GM21529 (cell line): ENCODE data around the gene OSBP2.

ENCODE experiments used
- ATAC-seq: cut with Tn5 transposase; IDR thresholded peaks from one replicate; pipeline ENCODE4 v1.9.1; 2021; ENCODE audit not compliant: unreplicated experiment

Gene OSBP2

DNA sequence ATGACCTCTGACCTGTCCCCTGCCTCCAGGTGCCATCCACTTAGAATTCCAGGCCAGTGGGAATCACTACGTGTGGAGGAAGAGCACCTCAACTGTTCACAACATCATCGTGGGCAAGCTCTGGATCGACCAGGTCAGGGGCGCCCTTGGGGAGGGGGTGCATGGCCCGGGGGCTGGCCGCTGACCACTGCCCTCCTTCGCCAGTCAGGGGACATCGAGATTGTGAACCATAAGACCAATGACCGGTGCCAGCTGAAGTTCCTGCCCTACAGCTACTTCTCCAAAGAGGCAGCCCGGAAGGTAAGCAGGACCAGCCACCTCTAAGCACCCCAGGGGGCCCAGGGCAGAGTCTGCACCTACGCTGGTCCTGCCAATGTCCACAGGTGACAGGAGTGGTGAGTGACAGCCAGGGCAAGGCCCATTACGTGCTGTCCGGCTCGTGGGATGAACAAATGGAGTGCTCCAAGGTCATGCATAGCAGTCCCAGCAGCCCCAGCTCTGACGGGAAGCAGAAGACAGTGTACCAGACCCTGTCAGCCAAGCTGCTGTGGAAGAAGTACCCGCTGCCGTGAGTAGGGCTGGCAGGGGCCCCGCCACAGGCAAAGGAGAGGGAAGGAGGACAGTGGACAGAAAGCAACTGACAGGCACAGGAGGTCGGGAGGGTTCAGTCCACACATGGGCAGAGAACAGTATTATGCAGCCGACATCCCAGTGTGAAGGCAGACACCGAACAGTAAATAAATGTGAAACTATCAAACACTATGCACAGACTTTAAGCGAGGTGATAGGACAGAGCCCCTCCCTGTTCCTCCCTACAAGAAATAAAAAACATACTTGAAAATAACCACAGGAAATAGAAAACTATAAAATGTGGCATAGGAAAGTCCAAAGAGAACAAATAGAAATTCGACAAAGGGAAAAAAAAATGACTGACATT, 199.0 kb downstream of the OSBP2 start:
- ATAC-seq = no peak

- ATAC-seq = no peak
Observed at GRCh38 chr22:30894371-30894740, 199.7 kb downstream of the OSBP2 start.

DNA sequence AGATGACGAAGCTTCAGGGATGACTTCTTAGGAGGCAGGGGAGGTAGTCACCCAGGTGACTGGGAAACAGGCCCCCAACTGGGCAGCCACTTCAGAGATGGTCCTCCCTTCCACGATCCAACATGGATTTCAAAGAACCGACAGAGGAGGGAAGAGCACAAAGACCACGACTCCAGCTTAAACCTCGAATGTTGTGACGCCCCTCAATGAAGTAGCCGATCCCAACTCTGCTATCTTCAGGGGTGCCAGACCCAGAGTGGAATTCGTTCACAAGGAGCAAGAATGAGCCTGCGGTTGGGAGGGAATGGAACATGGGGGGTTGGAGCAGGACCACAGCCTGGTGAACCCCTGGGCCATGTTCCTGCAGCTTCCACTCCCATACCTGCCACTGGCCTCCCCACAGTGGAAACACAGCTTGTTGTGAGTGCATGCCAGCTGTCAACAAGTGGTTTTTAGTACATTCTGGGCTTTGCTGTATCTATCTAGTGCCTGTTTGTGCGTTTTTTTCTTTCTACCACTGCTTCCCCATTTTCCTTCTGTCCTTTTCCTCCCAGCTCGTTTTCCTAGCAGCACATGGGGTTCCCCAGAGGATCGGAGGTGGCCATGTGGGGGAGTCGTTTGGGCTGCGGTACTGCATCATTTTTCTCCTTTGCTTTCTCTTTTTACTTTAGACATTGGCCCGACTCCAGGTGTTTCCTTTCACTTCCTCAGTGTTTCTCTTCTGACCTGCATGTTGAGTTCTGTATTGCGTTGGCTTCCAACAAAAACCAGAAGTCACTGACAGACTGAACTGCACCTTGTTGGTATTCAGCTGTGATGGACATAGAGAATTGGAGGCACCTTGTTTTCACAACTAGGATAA, 208.1 kb downstream of the OSBP2 start:
- ATAC-seq = no peak

DNA sequence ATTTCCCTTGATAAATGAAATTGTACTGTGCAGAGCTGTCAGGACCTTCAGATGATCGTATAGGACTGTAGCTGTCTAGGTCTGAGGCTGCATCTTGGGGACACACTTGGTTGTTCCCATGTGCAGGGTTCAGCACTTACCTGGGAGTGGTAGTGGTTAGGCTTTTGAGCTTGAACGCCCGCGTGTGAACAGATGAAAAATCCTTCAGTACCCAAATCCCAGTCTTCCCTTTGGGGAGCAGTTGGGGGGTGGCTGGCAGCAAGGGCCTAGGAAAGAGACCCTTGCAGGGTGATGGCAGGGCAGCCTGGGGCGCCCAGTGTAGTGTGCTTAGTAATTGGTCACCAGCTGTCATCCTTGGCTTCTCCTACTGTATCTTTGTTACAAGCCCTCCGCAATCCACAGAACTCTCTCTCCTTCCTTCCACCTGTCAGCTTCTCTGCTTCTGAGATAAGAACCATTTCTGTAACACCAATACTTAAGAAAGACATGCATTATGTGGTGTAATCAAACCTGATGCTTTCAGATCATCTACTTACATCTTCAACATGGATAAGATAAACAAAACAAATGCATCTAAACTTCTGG, 209.3 kb downstream of the OSBP2 start:
- no peak for ATAC-seq

DNA sequence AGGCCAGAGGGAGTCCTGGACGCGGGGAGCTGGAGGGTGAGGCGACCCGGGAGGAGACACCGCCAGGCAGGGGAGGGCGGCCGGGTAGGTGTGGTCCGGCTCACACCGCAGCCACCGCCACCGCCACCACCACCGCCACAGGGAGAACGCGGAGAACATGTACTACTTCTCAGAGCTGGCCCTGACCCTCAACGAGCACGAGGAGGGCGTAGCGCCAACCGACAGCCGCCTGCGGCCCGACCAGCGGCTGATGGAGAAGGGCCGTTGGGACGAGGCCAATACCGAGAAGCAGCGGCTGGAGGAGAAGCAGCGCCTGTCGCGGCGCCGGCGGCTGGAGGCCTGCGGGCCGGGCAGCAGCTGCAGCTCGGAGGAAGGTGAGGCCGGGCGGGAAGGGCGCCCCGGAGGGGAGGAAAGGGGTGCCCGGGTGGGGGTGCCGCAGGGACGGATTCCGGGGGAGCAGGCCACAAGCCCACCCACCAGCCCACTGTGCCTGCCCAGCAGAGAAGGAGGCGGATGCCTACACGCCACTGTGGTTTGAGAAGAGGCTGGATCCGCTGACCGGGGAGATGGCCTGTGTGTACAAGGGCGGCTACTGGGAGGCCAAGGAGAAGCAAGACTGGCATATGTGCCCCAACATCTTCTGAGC, 211.1 kb downstream of the OSBP2 start:
- ATAC-seq = no peak

DNA sequence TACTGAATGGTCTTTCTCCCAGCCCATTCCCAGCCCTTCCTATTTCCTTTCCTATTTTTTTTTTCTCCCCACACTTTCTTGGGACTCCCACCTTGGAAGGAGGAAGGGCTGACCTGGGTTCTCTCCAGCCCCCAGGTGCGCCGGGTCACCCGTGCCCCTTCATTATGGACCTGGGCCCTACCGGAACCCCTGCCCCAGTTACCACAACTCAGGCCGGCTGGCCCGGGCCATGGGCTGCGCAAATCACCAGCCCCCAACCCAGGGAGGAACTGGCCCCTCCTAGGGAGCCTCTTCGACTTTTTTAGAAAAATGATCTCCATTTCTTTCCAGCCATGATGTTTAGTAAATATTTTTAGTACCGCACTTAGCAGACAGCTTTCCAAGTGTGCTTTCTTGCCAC, 211.7 kb downstream of the OSBP2 start:
- ATAC-seq = no peak

DNA sequence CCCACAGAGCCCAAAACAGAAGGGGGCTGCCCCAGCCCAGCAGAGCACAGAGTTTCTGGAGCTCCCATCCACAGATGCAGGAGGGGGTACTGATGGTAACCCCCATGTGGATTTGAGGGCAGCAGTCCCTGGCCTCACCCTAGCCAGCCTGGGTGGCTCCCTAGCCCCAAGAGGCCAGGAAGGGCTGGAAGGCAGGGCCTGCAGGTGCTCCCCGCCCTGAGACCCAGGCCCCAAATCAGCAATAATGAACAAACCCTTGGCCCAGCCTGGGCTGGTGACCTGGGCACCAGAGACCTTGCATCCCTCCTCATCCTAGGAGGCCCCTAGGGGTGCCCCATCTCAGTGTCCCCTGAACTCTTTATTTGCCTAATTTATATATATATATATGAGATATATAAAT, 212.3 kb downstream of the OSBP2 start:
- ATAC-seq = no peak

DNA sequence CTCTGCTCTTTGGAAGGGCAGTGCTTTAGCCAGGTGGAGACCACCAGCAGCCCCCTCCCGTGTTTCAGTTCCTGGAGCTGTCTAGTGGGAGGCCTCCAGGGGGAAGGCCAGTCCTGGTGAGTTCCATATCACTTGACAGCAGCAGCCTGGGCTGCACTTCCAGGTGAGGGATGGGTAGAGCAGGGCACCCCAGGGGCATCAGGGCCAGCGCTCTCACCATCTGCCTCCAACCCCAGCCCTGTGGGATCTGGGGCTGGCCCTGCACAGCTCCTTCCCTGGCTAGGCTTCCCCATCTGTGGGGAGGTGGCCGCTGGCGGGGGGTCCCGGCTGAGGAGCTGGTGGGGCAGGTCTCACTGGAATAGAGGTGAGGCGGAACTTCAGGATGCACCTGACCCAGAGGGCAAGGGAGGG, 213.4 kb downstream of the OSBP2 start:
- no peak for ATAC-seq

GRCh38 chr22:30909306-30909705, 214.6 kb downstream of the OSBP2 start:
- ATAC-seq = no peak

- no peak for ATAC-seq
Observed at GRCh38 chr22:30910358-30910757, 215.7 kb downstream of the OSBP2 start.

DNA sequence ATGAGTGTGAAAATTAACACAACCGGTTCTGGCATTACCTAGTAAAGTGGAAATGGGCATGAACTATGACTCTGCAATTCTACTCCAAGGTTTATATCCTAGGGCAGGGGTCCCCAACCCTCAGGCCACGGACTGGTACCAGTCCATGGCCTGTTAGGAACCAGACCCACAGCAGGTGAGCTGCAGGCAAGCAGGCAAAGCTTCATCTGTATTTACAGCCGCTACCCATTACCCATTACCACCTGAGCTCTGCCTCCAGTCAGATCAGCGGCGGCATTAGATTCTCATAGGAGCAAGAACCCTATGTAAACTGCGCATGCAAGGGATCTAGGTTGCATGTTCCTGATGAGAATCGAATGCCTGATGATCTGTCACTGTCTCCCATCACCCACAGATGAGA, 224.1 kb downstream of the OSBP2 start:
- no peak for ATAC-seq

- no peak for ATAC-seq
Observed at GRCh38 chr22:30919973-30920372, 225.3 kb downstream of the OSBP2 start.

- ATAC-seq = no peak
Observed at GRCh38 chr22:30920407-30920806, 225.7 kb downstream of the OSBP2 start.

GRCh38 chr22:30921108-30921507, 226.4 kb downstream of the OSBP2 start:
- ATAC-seq = no peak

- ATAC-seq = no peak
Observed at GRCh38 chr22:30922151-30922611, 227.5 kb downstream of the OSBP2 start.

- ATAC-seq = no peak
Observed at GRCh38 chr22:30923168-30923900, 228.7 kb downstream of the OSBP2 start.

- no peak for ATAC-seq
Observed at GRCh38 chr22:30925667-30926066, 231.0 kb downstream of the OSBP2 start.

GRCh38 chr22:30926706-30927105, 232.0 kb downstream of the OSBP2 start:
- no peak for ATAC-seq

- no peak for ATAC-seq
Observed at GRCh38 chr22:30927806-30928205, 233.1 kb downstream of the OSBP2 start.

DNA sequence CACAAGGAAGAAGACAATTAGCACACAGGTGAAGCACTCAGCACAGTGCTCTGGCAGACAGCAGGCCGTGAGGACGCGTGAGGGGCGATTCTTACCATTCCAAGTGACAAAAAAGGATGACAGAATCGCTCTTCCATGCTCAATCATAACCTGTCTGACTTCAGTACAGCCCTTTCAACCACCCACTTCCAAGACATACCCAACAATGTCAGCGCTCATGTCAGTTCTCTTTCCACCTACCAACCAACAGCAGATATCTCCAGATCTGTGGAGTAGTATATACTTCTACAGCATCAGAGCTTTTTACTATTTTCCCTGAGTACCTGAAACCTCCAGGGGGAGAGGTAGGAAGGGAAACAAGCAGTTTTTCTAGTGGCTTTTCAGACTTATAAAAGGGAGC, 233.7 kb downstream of the OSBP2 start:
- ATAC-seq = no peak
